ENCODE measurements around the gene DNAH14.
"Not testable (repeated sequence)": the region's sequence is repeated elsewhere in the genome, so short reads cannot be mapped to it uniquely, and the experiment has no call there.

DNAH14 gene

GRCh38 chr1:224959115-224959514, 29.6 kb downstream of the DNAH14 start:
- Histone ChIP-seq H3K4me3 (IDR thresholded peaks at IDR 0.05; ENCODE audit: insufficient read depth, low read depth, low read length) (no peak overlapping the region), H3K36me3 (ENCODE audit: insufficient read depth) (no peaks in the 10 kb centered on the region)

GRCh38 chr1:224959656-224960055, 30.2 kb downstream of the DNAH14 start:
- Histone ChIP-seq H3K4me2 (no peak overlapping the region), H2AFZ (ENCODE audit: low read depth) (no peak overlapping the region), H3K27ac (no peak overlapping the region), H3K4me3 (IDR thresholded peaks at IDR 0.05; ENCODE audit: insufficient read depth, low read depth, low read length) (no peak overlapping the region), H3K79me2 (ENCODE audit: insufficient read depth, low read depth) (no peaks in the 10 kb centered on the region), H3K9ac (no peak overlapping the region), H3K4me1 (ENCODE audit: low read depth, poor library complexity, severe bottlenecking) (no peaks in the 10 kb centered on the region), H3K36me3 (ENCODE audit: insufficient read depth) (no peaks in the 10 kb centered on the region), H3K27me3 (ENCODE audit: insufficient read depth, low read depth) (no peaks in the 10 kb centered on the region), H4K20me1 (ENCODE audit: insufficient read depth) (no peaks in the 10 kb centered on the region)
- no peak for TF ChIP-seq CTCF (conservative IDR thresholded peaks at IDR 0.05; ENCODE audit: low read depth, low read length)

More at GRCh38 chr1:224959115-224959514, 29.6 kb downstream of the DNAH14 start:
- no peaks in the 10 kb centered on the region for H3K27me3 ChIP-seq (ENCODE audit: insufficient read depth, low read depth)
- no peak overlapping the region for H3K4me2 ChIP-seq
- H3K9ac ChIP-seq: no peak overlapping the region
- TF ChIP-seq CTCF (conservative IDR thresholded peaks at IDR 0.05; ENCODE audit: low read depth, low read length): no peak
- H2AFZ ChIP-seq (ENCODE audit: low read depth): no peak overlapping the region
- no peaks in the 10 kb centered on the region for H3K4me1 ChIP-seq (ENCODE audit: low read depth, poor library complexity, severe bottlenecking)
- no peak overlapping the region for H3K27ac ChIP-seq
- H4K20me1 ChIP-seq (ENCODE audit: insufficient read depth): no peaks in the 10 kb centered on the region
- H3K79me2 ChIP-seq (ENCODE audit: insufficient read depth, low read depth): no peaks in the 10 kb centered on the region

DNA sequence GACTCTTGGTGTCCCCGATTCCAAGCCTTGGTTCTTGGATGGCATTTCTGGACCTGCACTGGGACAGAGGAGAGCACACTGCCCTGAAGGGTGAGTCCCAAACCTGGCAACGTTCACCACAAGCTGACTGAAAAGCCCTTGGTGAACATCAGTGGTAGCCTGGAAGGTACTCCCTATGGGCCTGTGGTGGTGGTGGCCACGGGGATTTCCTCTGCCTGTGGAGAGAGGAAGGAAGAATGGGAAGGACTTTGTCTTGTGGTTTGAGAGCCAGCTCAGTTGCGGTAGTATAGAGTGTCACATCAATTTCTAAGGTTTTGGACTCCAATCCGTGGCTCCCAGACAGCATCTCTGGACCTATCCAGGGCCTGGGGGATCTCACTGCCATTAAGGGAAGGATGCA, 50.7 kb downstream of the DNAH14 start:
- no peaks in the 10 kb centered on the region for H3K36me3 ChIP-seq (ENCODE audit: insufficient read depth)
- H4K20me1 ChIP-seq (ENCODE audit: insufficient read depth): no peaks in the 10 kb centered on the region
- H3K27ac ChIP-seq: no peak overlapping the region
- no peak overlapping the region for H2AFZ ChIP-seq (ENCODE audit: low read depth)
- no peak overlapping the region for H3K9ac ChIP-seq
- no peaks in the 10 kb centered on the region for H3K27me3 ChIP-seq (ENCODE audit: insufficient read depth, low read depth)
- H3K79me2 ChIP-seq (ENCODE audit: insufficient read depth, low read depth): no peaks in the 10 kb centered on the region
- H3K4me2 ChIP-seq: no peak overlapping the region
- TF ChIP-seq CTCF (conservative IDR thresholded peaks at IDR 0.05; ENCODE audit: low read depth, low read length): no peak
- H3K4me3 ChIP-seq (IDR thresholded peaks at IDR 0.05; ENCODE audit: insufficient read depth, low read depth, low read length): no peak overlapping the region
- peaks cover 4% of the 10 kb centered on the region for H3K4me1 ChIP-seq (ENCODE audit: low read depth, poor library complexity, severe bottlenecking)

DNA sequence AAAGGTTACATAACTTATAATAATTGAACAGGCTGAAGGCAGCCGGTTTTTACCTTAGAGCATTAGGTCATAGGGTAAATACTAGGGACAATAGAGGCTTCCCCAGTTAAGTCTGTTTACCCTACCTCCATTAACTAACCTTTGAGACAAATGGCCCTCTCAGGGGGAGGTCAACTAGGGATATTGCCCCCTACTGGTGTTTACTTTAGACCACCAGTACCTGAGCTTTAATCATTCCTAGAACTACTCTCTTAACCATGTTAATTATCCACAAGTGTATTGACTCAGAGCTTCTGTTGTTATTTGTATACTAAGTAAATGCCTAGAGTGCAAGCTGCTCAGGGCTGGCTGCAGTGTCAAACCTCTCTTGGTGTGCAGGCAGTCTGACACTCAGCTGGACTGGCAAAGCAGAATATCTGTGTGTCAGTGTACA, 52.5 kb downstream of the DNAH14 start:
- not testable (repeated sequence) for H3K79me2 ChIP-seq (ENCODE audit: insufficient read depth, low read depth); H3K4me2 ChIP-seq; H4K20me1 ChIP-seq (ENCODE audit: insufficient read depth); H3K4me1 ChIP-seq (ENCODE audit: low read depth, poor library complexity, severe bottlenecking); H3K27ac ChIP-seq; H3K27me3 ChIP-seq (ENCODE audit: insufficient read depth, low read depth); H3K36me3 ChIP-seq (ENCODE audit: insufficient read depth); H3K4me3 ChIP-seq (IDR thresholded peaks at IDR 0.05; ENCODE audit: insufficient read depth, low read depth, low read length); H2AFZ ChIP-seq (ENCODE audit: low read depth); H3K9ac ChIP-seq

DNA sequence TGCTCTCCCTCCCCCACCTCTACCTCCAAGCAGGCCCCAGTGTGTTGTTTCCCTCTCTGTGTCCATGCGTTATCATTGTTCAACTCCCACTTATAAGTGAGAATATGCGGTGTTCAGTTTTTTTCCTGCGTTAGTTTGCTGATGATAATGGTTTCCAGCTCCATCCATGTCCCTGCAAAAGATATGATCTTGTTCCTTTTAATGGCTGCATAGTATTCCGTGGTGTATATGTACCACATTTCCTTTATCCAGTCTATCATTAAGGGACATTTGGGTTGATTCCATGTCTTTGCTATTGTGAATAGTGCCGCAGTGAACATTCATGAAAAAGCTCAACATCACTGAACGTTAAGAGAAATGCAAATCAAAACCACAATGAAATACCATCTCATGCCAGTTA, 58.6 kb downstream of the DNAH14 start:
- no peak overlapping the region for H3K4me2 ChIP-seq
- no peak for TF ChIP-seq CTCF (conservative IDR thresholded peaks at IDR 0.05; ENCODE audit: low read depth, low read length)
- H3K36me3 ChIP-seq (ENCODE audit: insufficient read depth): no peaks in the 10 kb centered on the region
- no peaks in the 10 kb centered on the region for H4K20me1 ChIP-seq (ENCODE audit: insufficient read depth)
- H3K27me3 ChIP-seq (ENCODE audit: insufficient read depth, low read depth): no peaks in the 10 kb centered on the region
- no peaks in the 10 kb centered on the region for H3K4me1 ChIP-seq (ENCODE audit: low read depth, poor library complexity, severe bottlenecking)
- no peaks in the 10 kb centered on the region for H3K79me2 ChIP-seq (ENCODE audit: insufficient read depth, low read depth)
- H3K27ac ChIP-seq: no peak overlapping the region
- no peak overlapping the region for H2AFZ ChIP-seq (ENCODE audit: low read depth)
- no peak overlapping the region for H3K9ac ChIP-seq
- no peak overlapping the region for H3K4me3 ChIP-seq (IDR thresholded peaks at IDR 0.05; ENCODE audit: insufficient read depth, low read depth, low read length)
